ENCODE data around the gene LHPP.

GRCh38 chr10:124663228-124663627 lies 201.6 kb downstream of the LHPP start:
- TF ChIP-seq CTCF (conservative IDR thresholded peaks at IDR 0.05; ENCODE audit: low read depth in 2 of 2) (no peak), NANOG (IDR thresholded peaks at IDR 0.05; ENCODE audit: borderline replicate concordance) (no peak), REST (IDR thresholded peaks at IDR 0.05; ENCODE audit: unreplicated experiment) (no peak), EZH2 (IDR thresholded peaks at IDR 0.05; ENCODE audit: low read depth, unreplicated experiment) (no peak), EZH2phosphoT487 (IDR thresholded peaks at IDR 0.05; ENCODE audit: unreplicated experiment) (no peak)

Data from GM23338 (cell line).